K562 (cell line): ENCODE data around the gene MTHFR. TPM values are rescaled to one million over a fixed set of nuclear protein-coding genes. Genes with fewer than 3 reads are reported as not detected.
A peak's percentile ranks its signal among the peaks of the same experiment; 100 is the strongest.

Experiments
- FOS ChIP-seq: IDR thresholded peaks from 3 replicates; pipeline ENCODE4 v1.6.1; 2011; ENCODE audit not compliant: insufficient read length; ENCODE audit errors: extremely low read depth
- HDAC1 ChIP-seq, 2 experiments: fragments of 450-650 bp; IDR thresholded peaks; 2 replicates each; pipeline ENCODE4 v1.6.1; 2016 to 2017; ENCODE audit warnings: inconsistent platforms in 1 of 2, mild to moderate bottlenecking in 1 of 2, moderate library complexity in 1 of 2
- JUND ChIP-seq, 2 experiments: IDR thresholded peaks; 2 replicates in 1 of 2; 3 replicates in 1 of 2; pipeline ENCODE4 v1.6.1; 2011; ENCODE audit warnings: borderline replicate concordance in 2 of 2, low read depth in 2 of 2, low read length in 2 of 2, improper control_type of control experiment in 1 of 2, missing biosample characterization in 1 of 2, missing genetic modification characterization in 1 of 2, missing genetic modification reagents in 1 of 2
- KLF10 ChIP-seq: fragments of 250-450 bp; sonication (Bioruptor Pico); IDR thresholded peaks from 2 replicates; pipeline ENCODE4 v1.6.1; 2021; ENCODE audit warnings: matching md5 sums
- MAFF ChIP-seq: IDR thresholded peaks from 2 replicates; pipeline ENCODE4 v1.6.1; 2012; ENCODE audit warnings: low read length, improper control_type of control experiment
- MEIS2 ChIP-seq: fragments of 450-650 bp; IDR thresholded peaks from 2 replicates; pipeline ENCODE4 v1.6.1; 2014; ENCODE audit warnings: mild to moderate bottlenecking; ENCODE audit not compliant: partially characterized antibody
- RBM39 ChIP-seq: fragments of 200-400 bp; formaldehyde crosslinking; optimal IDR thresholded peaks from 2 replicates; pipeline ENCODE3; 2018; ENCODE audit warnings: low read depth, low read length
- SLC30A9 ChIP-seq: fragments of 250-450 bp; sonication (Bioruptor Pico); IDR thresholded peaks from 2 replicates; pipeline ENCODE4 v1.8.0; 2022; ENCODE audit warnings: mild to moderate bottlenecking, moderate library complexity
- TCF3 ChIP-seq: sonication (generic); formaldehyde crosslinking; IDR thresholded peaks from 2 replicates; pipeline ENCODE4 v1.4.0; 2020; ENCODE audit warnings: mild to moderate bottlenecking, missing genetic modification reagents
- TEAD2 ChIP-seq: fragments of 450-650 bp; IDR thresholded peaks from 2 replicates; pipeline ENCODE4 v1.6.1; 2016; ENCODE audit warnings: missing genetic modification characterization, control low read depth, missing compliant biosample characterization
- ZNF140 ChIP-seq: fragments of 250-450 bp; sonication (Bioruptor Pico); IDR thresholded peaks from 2 replicates; pipeline ENCODE4 v1.8.0; 2021; ENCODE audit warnings: moderate library complexity, mild to moderate bottlenecking, inconsistent platforms
- polyA plus RNA-seq, 8 experiments: library from polyadenylated mRNA; depleted of rRNA in 4 of 8; stranded (reverse) in 5 of 8; unstranded in 3 of 8; fragments of >200 nt; fragmentation: Nextera tagmentation in 2 of 8; fragmentation: Illumina TruSeq in 1 of 8; extraction: Ambion mirVana in 2 of 8; extraction: Trizol in 1 of 8; gene quantifications; 2 replicates each; pipeline versions ENCODE4 v1.2.1 to v1.2.3, GENCODE V29; 2011 to 2014; ENCODE audit warnings: inconsistent platforms in 1 of 8, missing spikeins in 1 of 8
- total RNA-seq, 7 experiments: library from RNA; depleted of rRNA in 6 of 7; stranded (reverse); fragments of >200 nt in 6 of 7; fragmentation: Illumina TruSeq in 2 of 7; extraction: Trizol in 2 of 7; gene quantifications; 2 replicates each; pipeline versions ENCODE4 v1.2.1 to v1.2.3, GENCODE V29; 2011 to 2021; ENCODE audit warnings: low replicate concordance in 1 of 7
- TF ChIP-seq, protein P1 (sequence below): fragments of 450-650 bp; IDR thresholded peaks from 2 replicates; pipeline ENCODE4 v1.6.1; 2016; ENCODE audit warnings: mild to moderate bottlenecking
- TF ChIP-seq, protein P2 (sequence below): fragments of 250-450 bp; sonication (Bioruptor Pico); IDR thresholded peaks from 2 replicates; pipeline ENCODE4 v1.9.0; 2021; ENCODE audit warnings: mild to moderate bottlenecking
- TF ChIP-seq, protein P3 (sequence below): sonication (generic); formaldehyde crosslinking; IDR thresholded peaks from 2 replicates; pipeline ENCODE4 v1.8.0; 2022; ENCODE audit warnings: mild to moderate bottlenecking, missing genetic modification reagents
- TF ChIP-seq, protein P4 (sequence below): fragments of 450-650 bp; formaldehyde crosslinking; IDR thresholded peaks from 2 replicates; pipeline ENCODE4 v1.4.0; 2022; ENCODE audit warnings: missing genetic modification characterization
- TF ChIP-seq, protein P5 (sequence below), 2 experiments: fragments of 150-350 bp in 1 of 2; IDR thresholded peaks; 2 replicates each; pipeline ENCODE4 v1.6.1; 2012 to 2016; ENCODE audit warnings: low read depth in 2 of 2, low read length in 2 of 2, mild to moderate bottlenecking in 1 of 2, moderate library complexity in 1 of 2
- TF ChIP-seq, protein P6 (sequence below), 2 experiments: fragments of 450-650 bp in 1 of 2; sonication (generic) in 1 of 2; formaldehyde crosslinking; conservative IDR thresholded peaks; 2 replicates each; pipeline versions ENCODE4 v1.4.0 to v1.8.1; 2020 to 2022; ENCODE audit warnings: mild to moderate bottlenecking in 1 of 2, missing genetic modification reagents in 1 of 2

Gene MTHFR
- total and polyA plus RNA-seq, 9 of the 15 experiments (the other 6 are each of a cell fraction or from before 2014, with no cell fraction given): 5.0 to 104 (median 62.6) TPM

DNA sequence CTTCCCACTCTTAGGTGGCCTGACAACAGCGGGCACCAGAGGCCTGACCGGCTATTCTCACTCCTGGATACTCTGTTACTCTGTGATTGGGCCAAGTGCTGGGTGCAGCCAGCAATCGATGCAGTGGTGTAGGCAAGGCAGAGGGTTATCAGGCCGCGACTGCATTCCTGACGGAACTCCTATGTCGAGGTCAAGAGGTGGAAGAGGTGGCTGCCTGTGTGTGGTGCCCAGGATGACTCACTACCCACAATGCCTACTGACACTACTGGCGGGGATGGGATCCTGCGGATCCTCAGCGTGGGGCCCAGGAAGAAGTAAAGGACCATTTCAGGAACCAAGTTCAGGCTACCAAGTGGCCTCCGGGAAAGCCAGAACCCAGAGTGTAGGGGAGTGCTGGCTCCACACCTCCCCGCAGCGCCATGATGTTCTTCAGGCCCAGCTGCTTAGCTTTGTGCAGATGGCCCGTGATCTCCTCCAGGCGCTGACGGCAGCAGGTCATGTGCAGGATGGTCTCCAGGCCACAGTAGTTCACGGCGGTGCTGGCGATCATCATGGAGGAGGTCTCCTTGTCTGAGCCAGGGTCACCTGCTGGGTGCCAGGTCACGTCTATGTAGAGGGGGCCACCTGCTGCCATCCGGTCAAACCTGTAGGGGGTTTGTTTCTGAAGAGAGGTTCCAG is 4.9 kb downstream of the MTHFR start (continued):
- TF ChIP-seq, protein P1, sequence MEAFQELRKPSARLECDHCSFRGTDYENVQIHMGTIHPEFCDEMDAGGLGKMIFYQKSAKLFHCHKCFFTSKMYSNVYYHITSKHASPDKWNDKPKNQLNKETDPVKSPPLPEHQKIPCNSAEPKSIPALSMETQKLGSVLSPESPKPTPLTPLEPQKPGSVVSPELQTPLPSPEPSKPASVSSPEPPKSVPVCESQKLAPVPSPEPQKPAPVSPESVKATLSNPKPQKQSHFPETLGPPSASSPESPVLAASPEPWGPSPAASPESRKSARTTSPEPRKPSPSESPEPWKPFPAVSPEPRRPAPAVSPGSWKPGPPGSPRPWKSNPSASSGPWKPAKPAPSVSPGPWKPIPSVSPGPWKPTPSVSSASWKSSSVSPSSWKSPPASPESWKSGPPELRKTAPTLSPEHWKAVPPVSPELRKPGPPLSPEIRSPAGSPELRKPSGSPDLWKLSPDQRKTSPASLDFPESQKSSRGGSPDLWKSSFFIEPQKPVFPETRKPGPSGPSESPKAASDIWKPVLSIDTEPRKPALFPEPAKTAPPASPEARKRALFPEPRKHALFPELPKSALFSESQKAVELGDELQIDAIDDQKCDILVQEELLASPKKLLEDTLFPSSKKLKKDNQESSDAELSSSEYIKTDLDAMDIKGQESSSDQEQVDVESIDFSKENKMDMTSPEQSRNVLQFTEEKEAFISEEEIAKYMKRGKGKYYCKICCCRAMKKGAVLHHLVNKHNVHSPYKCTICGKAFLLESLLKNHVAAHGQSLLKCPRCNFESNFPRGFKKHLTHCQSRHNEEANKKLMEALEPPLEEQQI: no peak
- TF ChIP-seq SLC30A9 (CRISPR knock-in tag): no peak
- no peak for TF ChIP-seq KLF10
- TF ChIP-seq TCF3: peak; percentile 53; the same call in 1 of the 2 replicates
- TF ChIP-seq ZNF140: no peak
- TF ChIP-seq, protein P2, sequence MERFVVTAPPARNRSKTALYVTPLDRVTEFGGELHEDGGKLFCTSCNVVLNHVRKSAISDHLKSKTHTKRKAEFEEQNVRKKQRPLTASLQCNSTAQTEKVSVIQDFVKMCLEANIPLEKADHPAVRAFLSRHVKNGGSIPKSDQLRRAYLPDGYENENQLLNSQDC (CRISPR knock-in tag): no peak
- TF ChIP-seq, protein P3, sequence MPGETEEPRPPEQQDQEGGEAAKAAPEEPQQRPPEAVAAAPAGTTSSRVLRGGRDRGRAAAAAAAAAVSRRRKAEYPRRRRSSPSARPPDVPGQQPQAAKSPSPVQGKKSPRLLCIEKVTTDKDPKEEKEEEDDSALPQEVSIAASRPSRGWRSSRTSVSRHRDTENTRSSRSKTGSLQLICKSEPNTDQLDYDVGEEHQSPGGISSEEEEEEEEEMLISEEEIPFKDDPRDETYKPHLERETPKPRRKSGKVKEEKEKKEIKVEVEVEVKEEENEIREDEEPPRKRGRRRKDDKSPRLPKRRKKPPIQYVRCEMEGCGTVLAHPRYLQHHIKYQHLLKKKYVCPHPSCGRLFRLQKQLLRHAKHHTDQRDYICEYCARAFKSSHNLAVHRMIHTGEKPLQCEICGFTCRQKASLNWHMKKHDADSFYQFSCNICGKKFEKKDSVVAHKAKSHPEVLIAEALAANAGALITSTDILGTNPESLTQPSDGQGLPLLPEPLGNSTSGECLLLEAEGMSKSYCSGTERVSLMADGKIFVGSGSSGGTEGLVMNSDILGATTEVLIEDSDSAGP: no peak
- no peak for TF ChIP-seq TEAD2 (tag)
- TF ChIP-seq, protein P4, sequence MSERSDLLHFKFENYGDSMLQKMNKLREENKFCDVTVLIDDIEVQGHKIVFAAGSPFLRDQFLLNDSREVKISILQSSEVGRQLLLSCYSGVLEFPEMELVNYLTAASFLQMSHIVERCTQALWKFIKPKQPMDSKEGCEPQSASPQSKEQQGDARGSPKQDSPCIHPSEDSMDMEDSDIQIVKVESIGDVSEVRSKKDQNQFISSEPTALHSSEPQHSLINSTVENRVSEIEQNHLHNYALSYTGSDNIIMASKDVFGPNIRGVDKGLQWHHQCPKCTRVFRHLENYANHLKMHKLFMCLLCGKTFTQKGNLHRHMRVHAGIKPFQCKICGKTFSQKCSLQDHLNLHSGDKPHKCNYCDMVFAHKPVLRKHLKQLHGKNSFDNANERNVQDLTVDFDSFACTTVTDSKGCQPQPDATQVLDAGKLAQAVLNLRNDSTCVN: no peak
- TF ChIP-seq HDAC1 (IDR thresholded peaks at IDR 0.05): 0 out of 4 replicates have a peak, but pooled peaks of 1 of the 2 experiments have one; percentile 35
- peak; percentile 15 for TF ChIP-seq FOS
- TF ChIP-seq, protein P5, sequence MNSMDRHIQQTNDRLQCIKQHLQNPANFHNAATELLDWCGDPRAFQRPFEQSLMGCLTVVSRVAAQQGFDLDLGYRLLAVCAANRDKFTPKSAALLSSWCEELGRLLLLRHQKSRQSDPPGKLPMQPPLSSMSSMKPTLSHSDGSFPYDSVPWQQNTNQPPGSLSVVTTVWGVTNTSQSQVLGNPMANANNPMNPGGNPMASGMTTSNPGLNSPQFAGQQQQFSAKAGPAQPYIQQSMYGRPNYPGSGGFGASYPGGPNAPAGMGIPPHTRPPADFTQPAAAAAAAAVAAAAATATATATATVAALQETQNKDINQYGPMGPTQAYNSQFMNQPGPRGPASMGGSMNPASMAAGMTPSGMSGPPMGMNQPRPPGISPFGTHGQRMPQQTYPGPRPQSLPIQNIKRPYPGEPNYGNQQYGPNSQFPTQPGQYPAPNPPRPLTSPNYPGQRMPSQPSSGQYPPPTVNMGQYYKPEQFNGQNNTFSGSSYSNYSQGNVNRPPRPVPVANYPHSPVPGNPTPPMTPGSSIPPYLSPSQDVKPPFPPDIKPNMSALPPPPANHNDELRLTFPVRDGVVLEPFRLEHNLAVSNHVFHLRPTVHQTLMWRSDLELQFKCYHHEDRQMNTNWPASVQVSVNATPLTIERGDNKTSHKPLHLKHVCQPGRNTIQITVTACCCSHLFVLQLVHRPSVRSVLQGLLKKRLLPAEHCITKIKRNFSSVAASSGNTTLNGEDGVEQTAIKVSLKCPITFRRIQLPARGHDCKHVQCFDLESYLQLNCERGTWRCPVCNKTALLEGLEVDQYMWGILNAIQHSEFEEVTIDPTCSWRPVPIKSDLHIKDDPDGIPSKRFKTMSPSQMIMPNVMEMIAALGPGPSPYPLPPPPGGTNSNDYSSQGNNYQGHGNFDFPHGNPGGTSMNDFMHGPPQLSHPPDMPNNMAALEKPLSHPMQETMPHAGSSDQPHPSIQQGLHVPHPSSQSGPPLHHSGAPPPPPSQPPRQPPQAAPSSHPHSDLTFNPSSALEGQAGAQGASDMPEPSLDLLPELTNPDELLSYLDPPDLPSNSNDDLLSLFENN (IDR thresholded peaks at IDR 0.05; ENCODE audit: low read depth in 2 of 2, low read length in 2 of 2): no peak
- TF ChIP-seq RBM39: no peak
- no peak for TF ChIP-seq MAFF
- TF ChIP-seq MEIS2: no peak
- peak; percentile 91 for TF ChIP-seq JUND (IDR thresholded peaks at IDR 0.05; ENCODE audit: borderline replicate concordance, low read depth, low read length)
- TF ChIP-seq JUND (tag; IDR thresholded peaks at IDR 0.05; ENCODE audit: borderline replicate concordance, low read depth, low read length): peak; percentile 67; the same call in 1 of the 3 replicates
- TF ChIP-seq, protein P6, sequence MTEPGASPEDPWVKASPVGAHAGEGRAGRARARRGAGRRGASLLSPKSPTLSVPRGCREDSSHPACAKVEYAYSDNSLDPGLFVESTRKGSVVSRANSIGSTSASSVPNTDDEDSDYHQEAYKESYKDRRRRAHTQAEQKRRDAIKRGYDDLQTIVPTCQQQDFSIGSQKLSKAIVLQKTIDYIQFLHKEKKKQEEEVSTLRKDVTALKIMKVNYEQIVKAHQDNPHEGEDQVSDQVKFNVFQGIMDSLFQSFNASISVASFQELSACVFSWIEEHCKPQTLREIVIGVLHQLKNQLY (CRISPR knock-in tag; conservative IDR thresholded peaks at IDR 0.05): no peak
